ENCODE results near the gene TMPRSS3. TPM values are rescaled to one million over a fixed set of nuclear protein-coding genes. Genes with fewer than 3 reads are reported as not detected.

The TMPRSS3 gene
- total and polyA plus RNA-seq, 10 donors, result 0.22 to 6.0 (median 0.70) TPM; not detected in 1

DNA sequence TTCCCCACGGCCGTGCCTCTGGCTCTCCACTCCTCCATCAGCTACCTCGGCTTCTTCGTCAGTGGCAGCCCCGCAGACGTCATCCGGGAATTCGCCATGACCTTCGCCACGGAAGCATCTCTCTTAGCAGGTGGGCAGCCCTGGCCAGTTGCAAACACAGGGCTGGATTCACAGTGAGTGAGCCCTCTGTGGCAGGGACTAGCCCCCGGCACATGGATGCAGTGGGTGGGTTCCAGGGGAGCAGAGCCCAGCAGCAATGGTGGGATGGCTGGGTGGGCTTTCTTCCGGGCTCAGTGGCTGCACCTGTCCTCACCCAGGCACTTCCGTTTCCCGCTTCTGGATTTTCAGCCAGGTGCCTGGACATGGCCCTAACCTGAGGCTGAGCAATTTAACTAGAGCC is 17.2 kb upstream of the TMPRSS3 start:
- TF ChIP-seq POLR2A (IDR thresholded peaks at IDR 0.05), result no peak
- TF ChIP-seq POLR2AphosphoS5 (IDR thresholded peaks at IDR 0.05), result no peak
- TF ChIP-seq, protein P1, sequence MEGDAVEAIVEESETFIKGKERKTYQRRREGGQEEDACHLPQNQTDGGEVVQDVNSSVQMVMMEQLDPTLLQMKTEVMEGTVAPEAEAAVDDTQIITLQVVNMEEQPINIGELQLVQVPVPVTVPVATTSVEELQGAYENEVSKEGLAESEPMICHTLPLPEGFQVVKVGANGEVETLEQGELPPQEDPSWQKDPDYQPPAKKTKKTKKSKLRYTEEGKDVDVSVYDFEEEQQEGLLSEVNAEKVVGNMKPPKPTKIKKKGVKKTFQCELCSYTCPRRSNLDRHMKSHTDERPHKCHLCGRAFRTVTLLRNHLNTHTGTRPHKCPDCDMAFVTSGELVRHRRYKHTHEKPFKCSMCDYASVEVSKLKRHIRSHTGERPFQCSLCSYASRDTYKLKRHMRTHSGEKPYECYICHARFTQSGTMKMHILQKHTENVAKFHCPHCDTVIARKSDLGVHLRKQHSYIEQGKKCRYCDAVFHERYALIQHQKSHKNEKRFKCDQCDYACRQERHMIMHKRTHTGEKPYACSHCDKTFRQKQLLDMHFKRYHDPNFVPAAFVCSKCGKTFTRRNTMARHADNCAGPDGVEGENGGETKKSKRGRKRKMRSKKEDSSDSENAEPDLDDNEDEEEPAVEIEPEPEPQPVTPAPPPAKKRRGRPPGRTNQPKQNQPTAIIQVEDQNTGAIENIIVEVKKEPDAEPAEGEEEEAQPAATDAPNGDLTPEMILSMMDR (IDR thresholded peaks at IDR 0.05 in 8 of 11, conservative IDR thresholded peaks at IDR 0.05 in 3 of 11), result no peak
- no peak overlapping the region for H3K4me3 ChIP-seq
- H3K27me3 ChIP-seq (replicated peaks in 1 of 7), result peaks cover 0 to 72% (median 6%) of the 10 kb centered on the region in 7 donors
- no peak for DNase-seq
- H3K36me3 ChIP-seq, result peaks cover 0 to 39% (median 3%) of the 10 kb centered on the region in 6 donors
- no peaks in the 10 kb centered on the region for H3K9me3 ChIP-seq
- intact Hi-C loops (cut with DNase I; ENCODE audit: low total_unique reads), result no loop called here
- peak overlapping the region in 1 of 8 donors; percentile 72 for H3K27ac ChIP-seq
- peaks cover 2 to 75% (median 33%) of the 10 kb centered on the region in 6 donors for H3K4me1 ChIP-seq
- 82 to 91% (median 89%) methylated on average over 14 of the region's 14 CpGs for WGBS, 5 donors

DNA sequence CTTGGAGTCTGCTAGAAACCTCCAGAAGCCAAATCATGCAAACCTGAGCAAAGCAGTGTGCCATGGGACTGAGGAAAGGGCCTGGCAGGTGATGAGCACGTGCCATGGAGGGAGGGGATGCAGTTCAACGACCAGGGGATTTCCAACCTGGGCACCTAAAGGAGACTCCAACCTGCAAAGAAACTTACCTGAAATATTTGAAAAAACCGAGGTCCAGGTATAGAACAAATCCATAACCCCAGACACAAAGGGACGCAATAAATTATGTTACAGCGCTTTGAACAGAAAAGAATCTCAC is 16.7 kb upstream of the TMPRSS3 start:
- intact Hi-C loops (cut with DNase I; ENCODE audit: low total_unique reads), result no loop called here
- no peak for DNase-seq
- peaks cover 0 to 69% (median 6%) of the 10 kb centered on the region in 7 donors for H3K27me3 ChIP-seq (replicated peaks in 1 of 7)
- 71 to 84% (median 80%) methylated on average over 5 of the region's 5 CpGs for WGBS, 5 donors
- H3K27ac ChIP-seq, result no peak overlapping the region
- no peaks in the 10 kb centered on the region for H3K9me3 ChIP-seq
- TF ChIP-seq, protein P1 (IDR thresholded peaks at IDR 0.05 in 8 of 11, conservative IDR thresholded peaks at IDR 0.05 in 3 of 11), result no peak
- TF ChIP-seq POLR2A (IDR thresholded peaks at IDR 0.05) (no peak), POLR2AphosphoS5 (IDR thresholded peaks at IDR 0.05) (no peak)
- H3K4me3 ChIP-seq, result no peak overlapping the region
- peaks cover 0 to 38% (median 3%) of the 10 kb centered on the region in 6 donors for H3K36me3 ChIP-seq
- peaks cover 2 to 80% (median 37%) of the 10 kb centered on the region in 6 donors for H3K4me1 ChIP-seq

DNA sequence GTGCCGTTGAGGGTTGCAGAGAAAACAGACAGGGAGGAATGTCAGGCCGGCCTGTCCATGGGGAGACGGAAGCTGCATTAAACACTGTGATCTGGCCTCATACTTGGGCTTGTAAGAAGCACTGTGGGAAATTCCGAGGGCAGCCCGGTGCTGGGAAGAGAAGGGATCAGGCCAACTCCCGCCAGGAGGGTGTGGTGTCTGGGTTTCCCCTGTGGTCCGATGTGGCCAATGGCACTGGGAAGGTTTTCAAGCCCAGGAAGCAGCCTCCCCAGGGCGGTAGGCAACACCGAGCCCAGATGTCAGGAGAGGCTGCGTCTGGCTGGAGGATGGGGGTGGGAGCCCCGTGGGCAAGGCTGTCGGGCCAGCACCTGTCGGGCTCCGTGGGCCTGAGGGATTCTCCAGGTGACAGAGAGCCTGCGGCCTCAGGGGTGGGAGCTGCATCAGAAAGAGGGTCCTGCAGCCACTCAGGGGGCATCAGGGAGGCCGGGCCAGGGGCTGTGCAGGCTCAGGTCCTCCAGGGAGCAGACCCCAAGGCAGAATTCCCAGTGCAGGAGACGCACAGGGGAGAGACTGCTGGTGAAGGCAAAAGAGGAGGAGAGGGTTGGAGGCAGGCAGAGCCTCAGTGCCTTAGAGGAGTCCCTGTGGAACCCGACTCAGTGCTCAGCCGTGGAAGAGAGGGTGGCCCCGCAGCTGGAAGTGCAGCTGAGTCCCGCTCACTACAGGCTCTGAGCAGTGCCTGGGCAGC is 16.2 kb upstream of the TMPRSS3 start:
- no peaks in the 10 kb centered on the region for H3K9me3 ChIP-seq
- H3K4me1 ChIP-seq, result peaks cover 3 to 80% (median 38%) of the 10 kb centered on the region in 6 donors
- DNase-seq, result no peak
- peaks cover 0 to 69% (median 6%) of the 10 kb centered on the region in 7 donors for H3K27me3 ChIP-seq (replicated peaks in 1 of 7)
- WGBS, 5 donors, result 71 to 85% (median 75%) methylated on average over 21 of the region's 21 CpGs
- TF ChIP-seq, protein P1 (IDR thresholded peaks at IDR 0.05 in 8 of 11, conservative IDR thresholded peaks at IDR 0.05 in 3 of 11), result no peak
- TF ChIP-seq POLR2AphosphoS5 (IDR thresholded peaks at IDR 0.05), result no peak
- no peak for TF ChIP-seq POLR2A (IDR thresholded peaks at IDR 0.05)
- H3K4me3 ChIP-seq, result no peak overlapping the region
- intact Hi-C loops (cut with DNase I; ENCODE audit: low total_unique reads), result no loop called here
- peak overlapping the region in 1 of 8 donors; percentile 19 for H3K27ac ChIP-seq
- peaks cover 0 to 38% (median 3%) of the 10 kb centered on the region in 6 donors for H3K36me3 ChIP-seq

DNA sequence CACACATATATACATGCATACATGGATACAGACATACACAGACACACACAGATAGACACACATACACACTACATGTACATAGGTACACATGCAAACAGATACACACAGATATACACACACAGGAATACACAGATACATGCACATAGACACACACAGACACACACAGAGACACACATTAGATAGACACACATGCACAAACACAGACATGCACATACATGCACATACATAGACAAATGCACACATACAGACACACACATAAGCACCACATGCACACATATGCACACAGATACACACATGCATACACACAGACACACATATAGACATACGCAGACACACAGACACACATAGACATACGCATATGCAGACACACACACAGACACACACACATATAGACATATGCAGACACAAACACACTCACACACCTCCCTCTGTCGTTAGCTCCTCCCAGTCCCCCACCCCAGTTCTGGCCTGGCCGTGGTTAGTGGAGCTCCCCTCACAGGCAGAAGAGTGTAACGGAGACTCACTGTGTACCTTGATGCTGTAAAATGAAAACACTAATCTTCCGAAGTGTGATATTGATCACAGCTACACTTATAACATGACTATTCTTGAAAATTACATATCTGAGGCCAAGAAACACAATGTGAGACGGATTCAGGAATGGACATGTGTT is 15.5 kb upstream of the TMPRSS3 start:
- H3K4me1 ChIP-seq, result peaks cover 6 to 76% (median 38%) of the 10 kb centered on the region in 6 donors
- DNase-seq, result no peak
- intact Hi-C loops (cut with DNase I; ENCODE audit: low total_unique reads), result no loop called here

More for the DNA sequence above, 15.5 kb upstream of the TMPRSS3 start:
- TF ChIP-seq POLR2A (IDR thresholded peaks at IDR 0.05) (no peak), POLR2AphosphoS5 (IDR thresholded peaks at IDR 0.05) (no peak)
- TF ChIP-seq, protein P1 (IDR thresholded peaks at IDR 0.05 in 8 of 11, conservative IDR thresholded peaks at IDR 0.05 in 3 of 11), result no peak
- Histone ChIP-seq H3K36me3 (peaks cover 0 to 34% (median 3%) of the 10 kb centered on the region in 6 donors), H3K9me3 (no peaks in the 10 kb centered on the region), H3K27ac (peak overlapping the region in 1 of 8 donors; percentile 19), H3K27me3 (replicated peaks in 1 of 7) (peaks cover 0 to 65% (median 6%) of the 10 kb centered on the region in 7 donors), H3K4me3 (no peak overlapping the region)
- WGBS, 5 donors, result 58 to 64% (median 63%) methylated on average over 6 to 7 of the region's 7 CpGs

Data from spleen (tissue), 11 donors.